K562 (cell line): Measurements from ENCODE around the gene XIRP1. TPM values are rescaled to one million over a fixed set of nuclear protein-coding genes. Genes with fewer than 3 reads are reported as not detected.

Experiments used
- CBX1 ChIP-seq: sonication (generic); IDR thresholded peaks from 2 replicates; pipeline ENCODE4 v1.6.1; 2016; ENCODE audit warnings: antibody characterized with exemption, low read depth, mild to moderate bottlenecking
- CC2D1A ChIP-seq: fragments of 450-650 bp; IDR thresholded peaks from 2 replicates; pipeline ENCODE4 v1.6.1; 2017; ENCODE audit warnings: mild to moderate bottlenecking
- CTCFL ChIP-seq: IDR thresholded peaks from 2 replicates; pipeline ENCODE4 v1.6.1; 2011; ENCODE audit warnings: borderline replicate concordance, low read depth, mild to moderate bottlenecking, moderate library complexity, low read length; ENCODE audit not compliant: insufficient read depth, poor library complexity, severe bottlenecking
- GTF2A2 ChIP-seq: IDR thresholded peaks from 2 replicates; pipeline ENCODE4 v1.6.1; 2016; ENCODE audit warnings: mild to moderate bottlenecking, missing genetic modification characterization, missing compliant biosample characterization
- ILK ChIP-seq: fragments of 450-650 bp; IDR thresholded peaks from 2 replicates; pipeline ENCODE4 v1.6.1; 2016; ENCODE audit warnings: missing genetic modification characterization, low read depth, mild to moderate bottlenecking, missing compliant biosample characterization, moderate library complexity, borderline replicate concordance
- MAZ ChIP-seq, 2 experiments: fragments of 450-650 bp in 1 of 2; sonication (generic) in 1 of 2; formaldehyde crosslinking; IDR thresholded peaks in 1 of 2; conservative IDR thresholded peaks in 1 of 2; 2 replicates each; pipeline versions ENCODE4 v1.4.0 to v1.5.0; 2020; ENCODE audit warnings: mild to moderate bottlenecking in 1 of 2, missing genetic modification reagents in 1 of 2
- SRF ChIP-seq, 2 experiments: fragments of 250-450, 450-650 bp in 1 of 2; sonication (Bioruptor Pico) in 1 of 2; sonication (generic) in 1 of 2; formaldehyde crosslinking; IDR thresholded peaks; 2 replicates each; pipeline versions ENCODE4 v1.5.0 to v1.5.1; 2020 to 2022; ENCODE audit warnings: mild to moderate bottlenecking in 1 of 2, missing genetic modification reagents in 1 of 2
- TARDBP ChIP-seq: fragments of 450-650 bp; IDR thresholded peaks from 2 replicates; pipeline ENCODE4 v1.6.1; 2016
- polyA plus RNA-seq, 8 experiments: library from polyadenylated mRNA; depleted of rRNA in 4 of 8; stranded (reverse) in 5 of 8; unstranded in 3 of 8; fragments of >200 nt; fragmentation: Nextera tagmentation in 2 of 8; fragmentation: Illumina TruSeq in 1 of 8; extraction: Ambion mirVana in 2 of 8; extraction: Trizol in 1 of 8; gene quantifications; 2 replicates each; pipeline versions ENCODE4 v1.2.1 to v1.2.3, GENCODE V29; 2011 to 2014; ENCODE audit warnings: inconsistent platforms in 1 of 8, missing spikeins in 1 of 8
- total RNA-seq, 7 experiments: library from RNA; depleted of rRNA in 6 of 7; stranded (reverse); fragments of >200 nt in 6 of 7; fragmentation: Illumina TruSeq in 2 of 7; extraction: Trizol in 2 of 7; gene quantifications; 2 replicates each; pipeline versions ENCODE4 v1.2.1 to v1.2.3, GENCODE V29; 2011 to 2021; ENCODE audit warnings: low replicate concordance in 1 of 7
- TF ChIP-seq, protein P1 (sequence below): sonication (generic); formaldehyde crosslinking; IDR thresholded peaks from 2 replicates; pipeline ENCODE4 v1.8.0; 2022; ENCODE audit warnings: mild to moderate bottlenecking, missing genetic modification reagents
- TF ChIP-seq, protein P2 (sequence below), 2 experiments: fragments of 450-650 bp; formaldehyde crosslinking in 1 of 2; IDR thresholded peaks; 2 replicates each; pipeline versions ENCODE4 v1.4.0 to v1.6.1; 2014 to 2020; ENCODE audit warnings: mild to moderate bottlenecking in 2 of 2, borderline replicate concordance in 1 of 2, low read depth in 1 of 2

Gene XIRP1
- total and polyA plus RNA-seq, 9 of the 15 experiments (the other 6 are each of a cell fraction or from before 2014, with no cell fraction given), result 0.03 to 0.27 (median 0.08) TPM; not detected in 3

DNA sequence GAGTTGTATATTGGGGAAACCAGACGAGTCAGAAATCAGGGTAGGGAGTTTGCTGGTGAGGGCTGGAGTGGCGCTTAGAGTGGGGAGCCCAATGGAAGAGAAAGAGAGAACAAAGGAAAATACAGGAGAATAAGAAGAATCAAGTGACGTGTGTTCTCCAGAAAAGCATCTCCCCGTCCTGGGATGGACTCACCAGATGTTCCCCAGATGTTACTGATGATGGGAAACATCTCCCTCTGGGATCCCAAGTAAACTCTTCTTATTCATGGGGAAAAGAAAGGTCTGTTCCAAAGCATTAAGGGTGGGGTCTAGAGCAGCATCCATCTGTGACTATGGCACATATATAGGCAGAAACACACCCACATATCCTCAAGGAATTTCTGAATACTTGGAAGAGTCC, 36.0 kb downstream of the XIRP1 start (continued):
- TF ChIP-seq CTCFL (no peak), ILK (tag) (no peak), MAZ (CRISPR knock-in tag; conservative IDR thresholded peaks at IDR 0.05 in 1 of 2, IDR thresholded peaks at IDR 0.05 in 1 of 2) (no peak), CBX1 (no peak), TARDBP (no peak), GTF2A2 (no peak), SRF (CRISPR knock-in tag; IDR thresholded peaks at IDR 0.05) (no peak), CC2D1A (no peak)
- TF ChIP-seq, protein P1, sequence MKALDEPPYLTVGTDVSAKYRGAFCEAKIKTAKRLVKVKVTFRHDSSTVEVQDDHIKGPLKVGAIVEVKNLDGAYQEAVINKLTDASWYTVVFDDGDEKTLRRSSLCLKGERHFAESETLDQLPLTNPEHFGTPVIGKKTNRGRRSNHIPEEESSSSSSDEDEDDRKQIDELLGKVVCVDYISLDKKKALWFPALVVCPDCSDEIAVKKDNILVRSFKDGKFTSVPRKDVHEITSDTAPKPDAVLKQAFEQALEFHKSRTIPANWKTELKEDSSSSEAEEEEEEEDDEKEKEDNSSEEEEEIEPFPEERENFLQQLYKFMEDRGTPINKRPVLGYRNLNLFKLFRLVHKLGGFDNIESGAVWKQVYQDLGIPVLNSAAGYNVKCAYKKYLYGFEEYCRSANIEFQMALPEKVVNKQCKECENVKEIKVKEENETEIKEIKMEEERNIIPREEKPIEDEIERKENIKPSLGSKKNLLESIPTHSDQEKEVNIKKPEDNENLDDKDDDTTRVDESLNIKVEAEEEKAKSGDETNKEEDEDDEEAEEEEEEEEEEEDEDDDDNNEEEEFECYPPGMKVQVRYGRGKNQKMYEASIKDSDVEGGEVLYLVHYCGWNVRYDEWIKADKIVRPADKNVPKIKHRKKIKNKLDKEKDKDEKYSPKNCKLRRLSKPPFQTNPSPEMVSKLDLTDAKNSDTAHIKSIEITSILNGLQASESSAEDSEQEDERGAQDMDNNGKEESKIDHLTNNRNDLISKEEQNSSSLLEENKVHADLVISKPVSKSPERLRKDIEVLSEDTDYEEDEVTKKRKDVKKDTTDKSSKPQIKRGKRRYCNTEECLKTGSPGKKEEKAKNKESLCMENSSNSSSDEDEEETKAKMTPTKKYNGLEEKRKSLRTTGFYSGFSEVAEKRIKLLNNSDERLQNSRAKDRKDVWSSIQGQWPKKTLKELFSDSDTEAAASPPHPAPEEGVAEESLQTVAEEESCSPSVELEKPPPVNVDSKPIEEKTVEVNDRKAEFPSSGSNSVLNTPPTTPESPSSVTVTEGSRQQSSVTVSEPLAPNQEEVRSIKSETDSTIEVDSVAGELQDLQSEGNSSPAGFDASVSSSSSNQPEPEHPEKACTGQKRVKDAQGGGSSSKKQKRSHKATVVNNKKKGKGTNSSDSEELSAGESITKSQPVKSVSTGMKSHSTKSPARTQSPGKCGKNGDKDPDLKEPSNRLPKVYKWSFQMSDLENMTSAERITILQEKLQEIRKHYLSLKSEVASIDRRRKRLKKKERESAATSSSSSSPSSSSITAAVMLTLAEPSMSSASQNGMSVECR, result no peak
- TF ChIP-seq, protein P2, sequence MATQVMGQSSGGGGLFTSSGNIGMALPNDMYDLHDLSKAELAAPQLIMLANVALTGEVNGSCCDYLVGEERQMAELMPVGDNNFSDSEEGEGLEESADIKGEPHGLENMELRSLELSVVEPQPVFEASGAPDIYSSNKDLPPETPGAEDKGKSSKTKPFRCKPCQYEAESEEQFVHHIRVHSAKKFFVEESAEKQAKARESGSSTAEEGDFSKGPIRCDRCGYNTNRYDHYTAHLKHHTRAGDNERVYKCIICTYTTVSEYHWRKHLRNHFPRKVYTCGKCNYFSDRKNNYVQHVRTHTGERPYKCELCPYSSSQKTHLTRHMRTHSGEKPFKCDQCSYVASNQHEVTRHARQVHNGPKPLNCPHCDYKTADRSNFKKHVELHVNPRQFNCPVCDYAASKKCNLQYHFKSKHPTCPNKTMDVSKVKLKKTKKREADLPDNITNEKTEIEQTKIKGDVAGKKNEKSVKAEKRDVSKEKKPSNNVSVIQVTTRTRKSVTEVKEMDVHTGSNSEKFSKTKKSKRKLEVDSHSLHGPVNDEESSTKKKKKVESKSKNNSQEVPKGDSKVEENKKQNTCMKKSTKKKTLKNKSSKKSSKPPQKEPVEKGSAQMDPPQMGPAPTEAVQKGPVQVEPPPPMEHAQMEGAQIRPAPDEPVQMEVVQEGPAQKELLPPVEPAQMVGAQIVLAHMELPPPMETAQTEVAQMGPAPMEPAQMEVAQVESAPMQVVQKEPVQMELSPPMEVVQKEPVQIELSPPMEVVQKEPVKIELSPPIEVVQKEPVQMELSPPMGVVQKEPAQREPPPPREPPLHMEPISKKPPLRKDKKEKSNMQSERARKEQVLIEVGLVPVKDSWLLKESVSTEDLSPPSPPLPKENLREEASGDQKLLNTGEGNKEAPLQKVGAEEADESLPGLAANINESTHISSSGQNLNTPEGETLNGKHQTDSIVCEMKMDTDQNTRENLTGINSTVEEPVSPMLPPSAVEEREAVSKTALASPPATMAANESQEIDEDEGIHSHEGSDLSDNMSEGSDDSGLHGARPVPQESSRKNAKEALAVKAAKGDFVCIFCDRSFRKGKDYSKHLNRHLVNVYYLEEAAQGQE (IDR thresholded peaks at IDR 0.05; ENCODE audit: borderline replicate concordance), result no peak
- TF ChIP-seq, protein P2 (CRISPR knock-in tag; IDR thresholded peaks at IDR 0.05; ENCODE audit: low read depth), result no peak
